IPS DF 4.7 (cell line): ENCODE data around the gene PTPN11.
"Not testable (repeated sequence)": the region's sequence is repeated elsewhere in the genome, so short reads cannot be mapped to it uniquely, and the experiment has no call there.

Experiments
- DNase-seq: peaks from one replicate; pipeline ENCODE4 v3.0.0-alpha.2; 2013; ENCODE audit warnings: low spot score; ENCODE audit errors: extremely low read depth

PTPN11 gene

GRCh38 chr12:112513471-112513870, 94.7 kb downstream of the PTPN11 start:
- DNase-seq: no peak

DNA sequence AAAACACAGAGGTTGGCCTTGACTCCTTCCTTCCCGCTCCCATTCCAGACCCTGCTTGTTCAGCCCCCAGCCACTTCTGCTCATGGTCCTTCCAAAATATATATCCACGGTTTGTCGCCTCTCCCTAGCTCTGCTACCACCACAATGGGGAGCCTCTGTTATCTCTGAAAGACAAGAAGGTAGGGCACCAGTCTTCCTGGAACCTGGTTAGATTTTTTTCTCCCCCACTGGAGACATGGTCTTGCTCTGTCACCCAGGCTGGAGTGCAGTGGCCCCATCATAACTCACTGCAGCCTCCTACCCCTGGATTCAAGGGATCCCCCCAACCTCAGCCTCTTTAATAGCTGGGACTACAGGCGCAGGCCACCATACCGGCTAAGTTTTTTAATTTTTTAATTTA, 95.7 kb downstream of the PTPN11 start:
- no peak for DNase-seq

DNA sequence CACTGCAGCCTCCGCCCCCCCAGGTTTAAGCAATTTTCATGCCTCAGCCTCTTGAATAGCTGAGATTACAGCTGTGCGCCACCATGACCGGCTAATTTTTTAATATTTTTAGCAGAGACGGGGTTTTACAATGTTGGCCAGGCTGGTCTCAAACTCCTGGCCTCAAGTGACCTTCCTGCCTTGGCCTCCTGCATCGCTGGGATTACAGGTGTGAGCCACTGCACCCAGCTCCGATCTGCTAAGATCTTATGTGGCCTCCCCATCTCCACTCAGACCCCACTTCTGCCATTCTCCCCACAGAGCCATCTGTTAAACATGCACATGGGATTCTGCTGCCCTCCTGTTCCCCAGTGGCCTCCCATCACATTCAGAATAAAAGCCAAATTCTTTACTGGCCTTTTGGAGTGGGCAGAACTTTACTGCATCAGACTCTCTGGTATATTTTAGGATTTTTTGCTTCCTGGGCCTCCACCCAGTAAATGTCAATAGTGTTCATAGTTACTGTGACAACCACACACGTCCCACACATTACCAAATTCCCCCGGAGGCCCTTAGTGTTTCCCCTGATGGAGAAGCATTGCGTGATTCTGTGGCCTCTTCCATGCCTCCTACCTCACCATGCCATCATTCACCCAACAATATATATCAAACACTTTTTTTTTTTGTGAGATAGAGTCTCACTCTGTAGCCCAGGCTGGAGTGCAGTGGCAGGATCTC, 96.3 kb downstream of the PTPN11 start:
- DNase-seq: no peak

GRCh38 chr12:112515868-112516267, 97.1 kb downstream of the PTPN11 start:
- DNase-seq: no peak

DNA sequence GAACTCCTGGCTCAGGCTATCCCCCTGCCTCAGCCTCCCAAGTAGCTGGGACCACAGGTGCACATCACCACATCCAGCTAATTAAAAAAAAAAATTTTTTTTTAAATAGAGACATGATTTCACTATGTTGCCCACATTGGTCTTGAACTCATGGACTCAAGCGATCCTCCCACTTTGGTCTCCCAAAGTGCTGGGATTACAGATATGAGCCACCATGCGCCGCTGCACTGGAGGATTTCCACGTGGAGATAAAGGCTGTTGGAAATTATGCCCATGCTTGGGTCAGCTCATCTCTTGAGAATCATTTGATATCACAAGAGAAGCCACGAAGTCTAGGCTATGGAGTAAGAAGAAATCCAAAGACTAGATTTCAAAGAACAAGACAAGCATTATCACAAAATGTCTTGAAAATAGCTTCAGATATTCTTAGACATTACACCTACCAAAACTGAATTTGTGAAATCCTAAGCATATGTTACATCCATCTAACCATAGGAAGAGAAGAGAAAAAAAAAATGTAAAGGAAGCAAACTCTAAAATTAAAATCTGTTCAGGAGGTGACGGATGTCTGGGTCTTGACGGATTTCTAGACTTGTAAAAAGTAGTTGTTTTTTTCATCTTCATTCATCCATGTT, 99.1 kb downstream of the PTPN11 start:
- no peak for DNase-seq

DNA sequence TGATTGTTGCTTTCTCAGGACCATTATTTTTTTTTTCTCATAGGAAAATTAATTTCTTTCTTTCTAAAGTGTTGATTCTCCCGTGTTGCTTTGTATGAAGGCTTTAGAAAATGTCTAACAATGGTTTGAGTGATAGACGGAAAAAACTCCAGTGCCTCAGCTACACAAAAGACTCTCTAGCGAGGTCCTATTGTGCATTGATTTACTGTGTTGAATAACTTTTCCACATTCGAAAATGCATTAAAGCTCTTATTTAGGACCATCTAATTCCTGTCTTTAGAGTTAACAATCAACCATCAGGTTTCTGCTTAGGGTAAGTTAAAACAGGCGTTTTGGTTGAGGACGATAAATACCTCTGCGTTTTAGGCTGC, 99.6 kb downstream of the PTPN11 start:
- DNase-seq: no peak

- DNase-seq: not testable (repeated sequence)
These were observed 101.1 kb downstream of the PTPN11 start for GRCh38 chr12:112519841-112520340.

DNA sequence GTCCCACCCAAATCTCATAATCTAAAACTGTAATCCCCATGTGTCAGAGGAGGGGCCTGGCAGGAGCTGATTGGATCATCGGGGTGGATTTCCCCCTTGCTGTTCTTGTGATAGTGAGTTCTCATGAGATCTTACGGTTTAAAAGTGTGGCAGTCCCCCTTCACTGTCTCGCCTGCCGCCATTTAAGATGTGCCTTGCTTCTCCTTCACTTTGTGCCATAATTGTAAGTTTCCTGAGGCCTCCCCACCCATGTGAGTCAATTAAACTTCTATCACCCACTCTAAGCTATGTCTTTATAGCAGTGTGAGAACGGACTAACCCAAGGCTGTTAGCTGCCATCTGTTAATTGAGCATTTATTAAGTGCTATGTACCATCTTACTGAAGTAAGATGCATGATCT, 105.1 kb downstream of the PTPN11 start:
- DNase-seq: no peak

DNA sequence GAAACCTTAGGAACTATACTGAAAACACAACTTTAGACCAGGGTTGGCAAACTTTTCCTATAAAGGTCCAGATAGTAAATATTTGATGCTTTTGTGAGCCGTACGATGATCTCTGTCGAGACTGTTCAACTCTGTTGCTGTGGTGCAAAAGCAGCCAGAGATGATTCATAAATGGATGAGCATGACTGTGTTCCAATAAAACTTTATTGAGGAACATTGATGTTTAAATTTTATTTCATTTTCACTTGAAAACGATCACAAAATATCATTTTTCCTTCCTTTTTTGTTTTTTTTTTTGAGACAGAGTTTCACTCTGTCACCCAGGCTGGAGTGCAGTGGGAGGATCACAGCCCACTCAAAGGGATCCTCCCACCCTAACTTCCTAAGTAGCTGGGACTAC, 105.5 kb downstream of the PTPN11 start:
- no peak for DNase-seq

GRCh38 chr12:112524676-112525425, 106.1 kb downstream of the PTPN11 start:
- no peak for DNase-seq

- no peak for DNase-seq
These were observed 106.7 kb downstream of the PTPN11 start for GRCh38 chr12:112525426-112525809.

GRCh38 chr12:112527082-112527481, 108.3 kb downstream of the PTPN11 start:
- DNase-seq: no peak

DNA sequence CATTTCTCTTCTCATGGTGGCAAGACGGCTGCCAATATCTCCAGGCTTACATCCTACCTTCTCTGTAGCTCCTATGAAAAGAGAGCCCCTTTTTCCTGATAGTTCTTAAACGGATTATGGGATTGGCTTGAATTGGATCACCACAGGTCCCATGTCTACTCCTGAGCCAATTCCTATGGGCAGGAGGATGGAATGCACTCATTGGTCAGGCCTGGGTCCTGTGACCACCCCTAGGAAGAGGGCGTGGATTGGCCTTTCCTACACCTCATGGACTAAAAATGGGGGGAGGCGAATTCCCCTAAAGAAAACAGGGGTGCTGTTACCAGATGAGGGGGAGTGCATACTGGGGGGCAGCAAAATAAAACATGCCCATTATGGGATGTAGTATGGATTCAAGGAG, 108.8 kb downstream of the PTPN11 start:
- no peak for DNase-seq

GRCh38 chr12:112528521-112528920, 109.8 kb downstream of the PTPN11 start:
- DNase-seq: no peak

GRCh38 chr12:112530941-112531340, 112.2 kb downstream of the PTPN11 start:
- DNase-seq: no peak

GRCh38 chr12:112532106-112532505, 113.4 kb downstream of the PTPN11 start:
- DNase-seq: no peak

GRCh38 chr12:112533528-112533927, 114.8 kb downstream of the PTPN11 start:
- no peak for DNase-seq

DNA sequence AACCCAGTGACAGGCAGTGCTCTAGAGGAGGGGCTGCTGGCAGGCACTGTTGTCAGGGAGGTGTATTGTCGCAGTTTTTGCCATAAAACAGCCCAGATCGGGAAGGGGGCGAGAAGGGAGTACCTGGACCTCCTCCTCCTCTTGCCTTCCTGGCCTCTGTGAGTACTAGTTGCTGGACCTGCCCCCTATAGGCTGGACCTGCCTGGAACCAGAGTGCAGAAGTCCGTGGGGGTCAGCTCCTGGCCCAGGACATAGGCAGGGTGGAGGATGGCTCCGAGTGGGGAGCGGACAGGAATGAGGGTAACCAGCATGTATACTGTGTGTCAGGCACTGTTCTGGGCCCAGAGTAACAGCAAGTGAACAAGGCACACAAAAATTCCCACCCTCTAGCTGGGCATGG, 116.3 kb downstream of the PTPN11 start:
- no peak for DNase-seq

- DNase-seq: no peak
These were observed 117.1 kb downstream of the PTPN11 start for GRCh38 chr12:112535637-112536366.

DNA sequence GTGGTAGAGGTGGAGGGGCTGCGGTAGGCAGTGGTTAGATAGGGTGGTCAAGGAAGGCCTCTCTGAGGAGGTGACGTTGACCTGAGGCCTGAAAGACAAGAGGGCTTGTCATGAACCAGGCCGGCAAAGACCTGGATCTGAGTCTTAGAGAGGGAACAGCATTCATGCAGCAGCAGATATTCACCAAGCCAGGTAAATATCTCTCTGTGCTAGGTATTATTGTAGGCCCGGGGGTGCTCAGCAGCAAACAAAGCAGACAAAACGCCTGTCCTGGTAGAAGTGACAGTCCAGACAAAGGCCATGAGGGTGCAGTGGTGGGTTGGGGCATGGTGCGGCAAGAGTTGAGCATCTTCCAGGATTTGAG, 117.6 kb downstream of the PTPN11 start:
- no peak for DNase-seq

DNA sequence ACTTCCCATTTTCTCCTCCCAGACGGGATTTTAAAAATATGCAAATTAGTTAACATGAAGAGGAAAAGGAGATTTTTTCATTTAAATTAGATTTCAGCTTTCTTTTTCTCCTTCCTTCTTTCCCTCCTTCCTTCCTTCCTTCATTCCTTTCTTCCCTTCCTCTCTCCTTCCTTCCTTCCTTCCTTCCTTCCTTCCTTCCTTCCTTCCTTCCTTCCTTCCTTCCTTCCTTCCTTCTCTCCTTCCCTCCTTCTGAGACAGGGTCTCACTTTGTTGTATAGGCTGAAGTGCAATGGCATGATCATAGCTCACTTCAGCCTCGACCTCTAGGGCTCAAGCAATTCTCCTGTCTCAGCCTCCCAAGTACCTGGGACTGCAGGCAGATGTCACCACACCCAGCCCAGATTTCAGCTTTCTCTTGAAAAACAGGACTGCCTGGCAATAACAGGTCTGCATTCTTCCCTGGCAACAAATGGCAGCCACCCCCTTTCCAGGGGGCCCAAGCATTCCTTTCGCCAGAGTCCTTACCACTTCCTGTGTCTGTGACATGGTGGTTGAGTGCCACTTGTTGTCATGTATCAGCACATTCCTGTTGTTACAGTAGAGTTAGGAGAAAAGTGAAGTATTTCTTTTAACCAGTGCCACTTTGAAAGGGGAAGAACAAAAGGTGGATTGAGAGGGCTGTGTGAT, 119.1 kb downstream of the PTPN11 start:
- peak; percentile 66 for DNase-seq
